ENCODE results near the gene CRYBG2. TPM values are rescaled to one million over a fixed set of nuclear protein-coding genes. Genes with fewer than 3 reads are reported as not detected.

The CRYBG2 gene
- total RNA-seq, 2 donors from 2014 or later: 3.9 to 4.8 TPM

- DNase-seq (ENCODE audit: low spot score): no peak
- Histone ChIP-seq H3K27ac (no peak overlapping the region), H3K36me3 (no peaks in the 10 kb centered on the region), H3K9me3 (no peaks in the 10 kb centered on the region), H3K4me3 (no peak overlapping the region), H3K4me1 (replicated peaks) (no peaks in the 10 kb centered on the region), H3K27me3 (replicated peaks; ENCODE audit: insufficient read depth) (peaks cover 15% of the 10 kb centered on the region)
- 92% methylated on average over 3 of the region's 3 CpGs for WGBS
- TF ChIP-seq CTCF (IDR thresholded peaks at IDR 0.05) (no peak), POLR2AphosphoS5 (IDR thresholded peaks at IDR 0.05) (no peak), POLR2A (IDR thresholded peaks at IDR 0.05) (no peak)
- intact Hi-C loops (cut with DNase I): no loop called here
These were observed 8.4 kb upstream of the CRYBG2 start for GRCh38 chr1:26362331-26362730.

GRCh38 chr1:26361605-26362122, 7.7 kb upstream of the CRYBG2 start:
- intact Hi-C loops (cut with DNase I): no loop called here
- 86% methylated on average over 12 of the region's 12 CpGs for WGBS
- no peak overlapping the region for H3K4me3 ChIP-seq
- no peaks in the 10 kb centered on the region for H3K9me3 ChIP-seq
- peaks cover 15% of the 10 kb centered on the region for H3K27me3 ChIP-seq (replicated peaks; ENCODE audit: insufficient read depth)
- TF ChIP-seq POLR2A (IDR thresholded peaks at IDR 0.05) (no peak), CTCF (IDR thresholded peaks at IDR 0.05) (no peak), POLR2AphosphoS5 (IDR thresholded peaks at IDR 0.05) (no peak)
- no peak for DNase-seq (ENCODE audit: low spot score)
- no peak overlapping the region for H3K27ac ChIP-seq
- H3K4me1 ChIP-seq (replicated peaks): no peaks in the 10 kb centered on the region
- no peaks in the 10 kb centered on the region for H3K36me3 ChIP-seq

- no peaks in the 10 kb centered on the region for H3K9me3 ChIP-seq
- WGBS: 56% methylated on average over 27 of the region's 27 CpGs
- no peak overlapping the region for H3K27ac ChIP-seq
- no peak for DNase-seq (ENCODE audit: low spot score)
- peaks cover 15% of the 10 kb centered on the region for H3K27me3 ChIP-seq (replicated peaks; ENCODE audit: insufficient read depth)
- no peaks in the 10 kb centered on the region for H3K36me3 ChIP-seq
- TF ChIP-seq POLR2AphosphoS5 (IDR thresholded peaks at IDR 0.05) (no peak), POLR2A (IDR thresholded peaks at IDR 0.05) (no peak), CTCF (IDR thresholded peaks at IDR 0.05) (no peak)
- H3K4me1 ChIP-seq (replicated peaks): no peaks in the 10 kb centered on the region
- peak overlapping the region in 1 of 2 donors; percentile 5 for H3K4me3 ChIP-seq
- intact Hi-C loops (cut with DNase I): no loop called here
These were observed 7.1 kb upstream of the CRYBG2 start for GRCh38 chr1:26360807-26361604.

- no peak for TF ChIP-seq POLR2AphosphoS5 (IDR thresholded peaks at IDR 0.05)
- no peak for TF ChIP-seq CTCF (IDR thresholded peaks at IDR 0.05)
- TF ChIP-seq POLR2A (IDR thresholded peaks at IDR 0.05): no peak
- Histone ChIP-seq H3K9me3 (no peaks in the 10 kb centered on the region), H3K27ac (no peak overlapping the region), H3K36me3 (no peaks in the 10 kb centered on the region), H3K4me3 (peak overlapping the region in 1 of 2 donors; percentile 5), H3K27me3 (replicated peaks; ENCODE audit: insufficient read depth) (peaks cover 15% of the 10 kb centered on the region), H3K4me1 (replicated peaks) (no peaks in the 10 kb centered on the region)
- intact Hi-C loops (cut with DNase I): no loop called here
- no peak for DNase-seq (ENCODE audit: low spot score)
- 4% methylated on average over 67 of the region's 67 CpGs for WGBS
These were observed 6.3 kb upstream of the CRYBG2 start for GRCh38 chr1:26359981-26360806.
